SK-N-SH treated with all-trans-retinoic acid at 6 μM for 48 hours (cell line): Measurements from ENCODE around the gene FAM222B.

Source experiments
- ATAC-seq: fragments of 200-7000 bp; cut with Tn5 transposase; 3 replicates; pipeline ENCODE4 v1.9.1; 2020; ENCODE audit warnings: mild to moderate bottlenecking, moderate library complexity
- ARNTL ChIP-seq: fragments of 450-650 bp; formaldehyde crosslinking; IDR thresholded peaks from 2 replicates; pipeline ENCODE4 v1.5.0; 2020; ENCODE audit warnings: low read depth, mild to moderate bottlenecking, moderate library complexity, borderline replicate concordance
- CSDC2 ChIP-seq: fragments of 250-450 bp; sonication (Bioruptor Pico); IDR thresholded peaks from 2 replicates; pipeline ENCODE4 v1.5.0; 2020; ENCODE audit warnings: mild to moderate bottlenecking, moderate library complexity
- ESRRG ChIP-seq: fragments of 250-450 bp; sonication (Bioruptor Pico); IDR thresholded peaks from 2 replicates; pipeline ENCODE4 v1.6.1; 2021; ENCODE audit warnings: mild to moderate bottlenecking
- GLIS3 ChIP-seq: fragments of 250-450 bp; sonication (Bioruptor Pico); IDR thresholded peaks from 2 replicates; pipeline ENCODE4 v1.5.0; 2020; ENCODE audit warnings: mild to moderate bottlenecking, moderate library complexity
- ISL1 ChIP-seq: fragments of 250-450 bp; sonication (Bioruptor Pico); IDR thresholded peaks from 2 replicates; pipeline ENCODE4 v2.1.2; 2022; ENCODE audit warnings: mild to moderate bottlenecking, moderate library complexity
- OSR1 ChIP-seq: fragments of 250-450 bp; sonication (Bioruptor Pico); IDR thresholded peaks from 2 replicates; pipeline ENCODE4 v1.8.0; 2022; ENCODE audit warnings: moderate library complexity, mild to moderate bottlenecking, inconsistent platforms
- POU6F1 ChIP-seq: fragments of 250-450 bp; sonication (Bioruptor Pico); IDR thresholded peaks from 2 replicates; pipeline ENCODE4 v1.8.0; 2021; ENCODE audit warnings: low read depth, mild to moderate bottlenecking, moderate library complexity, borderline replicate concordance
- PPARA ChIP-seq: fragments of 250-450 bp; sonication (Bioruptor Pico); IDR thresholded peaks from 2 replicates; pipeline ENCODE4 v1.5.0; 2020; ENCODE audit warnings: mild to moderate bottlenecking, borderline replicate concordance
- RARB ChIP-seq: fragments of 250-450 bp; sonication (Bioruptor Pico); IDR thresholded peaks from 2 replicates; pipeline ENCODE4 v1.8.0; 2021; ENCODE audit warnings: mild to moderate bottlenecking, moderate library complexity
- TCF4 ChIP-seq: fragments of 250-450 bp; sonication (Bioruptor Pico); IDR thresholded peaks from 2 replicates; pipeline ENCODE4 v1.8.0; 2021; ENCODE audit warnings: mild to moderate bottlenecking, moderate library complexity, borderline replicate concordance
- TOX ChIP-seq: fragments of 250-450 bp; sonication (Bioruptor Pico); IDR thresholded peaks from 2 replicates; pipeline ENCODE4 v1.8.0; 2021; ENCODE audit warnings: mild to moderate bottlenecking, moderate library complexity, borderline replicate concordance
- ZC3H10 ChIP-seq: fragments of 250-450 bp; sonication (Bioruptor Pico); IDR thresholded peaks from 2 replicates; pipeline ENCODE4 v1.5.1; 2021; ENCODE audit warnings: mild to moderate bottlenecking, moderate library complexity
- ZFP30 ChIP-seq: fragments of 450-650 bp; formaldehyde crosslinking; IDR thresholded peaks from 2 replicates; pipeline ENCODE4 v1.5.0; 2022; ENCODE audit warnings: mild to moderate bottlenecking, moderate library complexity
- ZNF565 ChIP-seq: fragments of 450-650 bp; formaldehyde crosslinking; conservative IDR thresholded peaks from 2 replicates; pipeline ENCODE4 v1.5.0; 2020; ENCODE audit warnings: low read depth, mild to moderate bottlenecking, moderate library complexity
- ZNF70 ChIP-seq: fragments of 450-650 bp; formaldehyde crosslinking; IDR thresholded peaks from 2 replicates; pipeline ENCODE4 v1.5.0; 2020; ENCODE audit warnings: mild to moderate bottlenecking, moderate library complexity
- TF ChIP-seq, protein P1 (sequence below): fragments of 250-450 bp; sonication (Bioruptor Pico); IDR thresholded peaks from 2 replicates; pipeline ENCODE4 v1.5.1; 2020; ENCODE audit warnings: low read depth, mild to moderate bottlenecking, moderate library complexity
- TF ChIP-seq, protein P2 (sequence below): fragments of 250-450 bp; sonication (Bioruptor Pico); IDR thresholded peaks from 2 replicates; pipeline ENCODE4 v1.8.0; 2020; ENCODE audit warnings: mild to moderate bottlenecking, moderate library complexity, borderline replicate concordance
- TF ChIP-seq, protein P3 (sequence below): fragments of 250-450 bp; sonication (Bioruptor Pico); IDR thresholded peaks from 2 replicates; pipeline ENCODE4 v1.5.1; 2021; ENCODE audit warnings: mild to moderate bottlenecking, moderate library complexity
- TF ChIP-seq, protein P4 (sequence below): fragments of 250-450 bp; sonication (Bioruptor Pico); IDR thresholded peaks from 2 replicates; pipeline ENCODE4 v1.5.0; 2020; ENCODE audit warnings: mild to moderate bottlenecking, moderate library complexity

FAM222B gene

GRCh38 chr17:28842282-28843012 lies at the start of gene FAM222B:
Gene FAM222B, minus strand, starts transcription at chr17:28842790. Its CDS starts 76,123 bp downstream, at chr17:28766667.
- no peak for TF ChIP-seq ARNTL (CRISPR knock-in tag)
- no peak for TF ChIP-seq GLIS3 (CRISPR knock-in tag)
- TF ChIP-seq OSR1 (CRISPR knock-in tag): no peak
- no peak for TF ChIP-seq ZFP30
- no peak for TF ChIP-seq PPARA (CRISPR knock-in tag)
- TF ChIP-seq, protein P1, sequence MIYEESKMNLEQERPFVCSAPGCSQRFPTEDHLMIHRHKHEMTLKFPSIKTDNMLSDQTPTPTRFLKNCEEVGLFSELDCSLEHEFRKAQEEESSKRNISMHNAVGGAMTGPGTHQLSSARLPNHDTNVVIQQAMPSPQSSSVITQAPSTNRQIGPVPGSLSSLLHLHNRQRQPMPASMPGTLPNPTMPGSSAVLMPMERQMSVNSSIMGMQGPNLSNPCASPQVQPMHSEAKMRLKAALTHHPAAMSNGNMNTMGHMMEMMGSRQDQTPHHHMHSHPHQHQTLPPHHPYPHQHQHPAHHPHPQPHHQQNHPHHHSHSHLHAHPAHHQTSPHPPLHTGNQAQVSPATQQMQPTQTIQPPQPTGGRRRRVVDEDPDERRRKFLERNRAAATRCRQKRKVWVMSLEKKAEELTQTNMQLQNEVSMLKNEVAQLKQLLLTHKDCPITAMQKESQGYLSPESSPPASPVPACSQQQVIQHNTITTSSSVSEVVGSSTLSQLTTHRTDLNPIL (CRISPR knock-in tag): no peak
- TF ChIP-seq ZC3H10: no peak
- no peak for TF ChIP-seq ESRRG (CRISPR knock-in tag)
- no peak for TF ChIP-seq ISL1 (CRISPR knock-in tag)
- no peak for TF ChIP-seq TCF4
- TF ChIP-seq RARB (CRISPR knock-in tag): no peak
- TF ChIP-seq ZNF70 (CRISPR knock-in tag): no peak
- TF ChIP-seq, protein P2, sequence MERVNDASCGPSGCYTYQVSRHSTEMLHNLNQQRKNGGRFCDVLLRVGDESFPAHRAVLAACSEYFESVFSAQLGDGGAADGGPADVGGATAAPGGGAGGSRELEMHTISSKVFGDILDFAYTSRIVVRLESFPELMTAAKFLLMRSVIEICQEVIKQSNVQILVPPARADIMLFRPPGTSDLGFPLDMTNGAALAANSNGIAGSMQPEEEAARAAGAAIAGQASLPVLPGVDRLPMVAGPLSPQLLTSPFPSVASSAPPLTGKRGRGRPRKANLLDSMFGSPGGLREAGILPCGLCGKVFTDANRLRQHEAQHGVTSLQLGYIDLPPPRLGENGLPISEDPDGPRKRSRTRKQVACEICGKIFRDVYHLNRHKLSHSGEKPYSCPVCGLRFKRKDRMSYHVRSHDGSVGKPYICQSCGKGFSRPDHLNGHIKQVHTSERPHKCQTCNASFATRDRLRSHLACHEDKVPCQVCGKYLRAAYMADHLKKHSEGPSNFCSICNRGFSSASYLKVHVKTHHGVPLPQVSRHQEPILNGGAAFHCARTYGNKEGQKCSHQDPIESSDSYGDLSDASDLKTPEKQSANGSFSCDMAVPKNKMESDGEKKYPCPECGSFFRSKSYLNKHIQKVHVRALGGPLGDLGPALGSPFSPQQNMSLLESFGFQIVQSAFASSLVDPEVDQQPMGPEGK: no peak
- ATAC-seq: peak; percentile 99

- ATAC-seq: no peak
- TF ChIP-seq POU6F1: no peak
- no peak for TF ChIP-seq ARNTL (CRISPR knock-in tag)
- no peak for TF ChIP-seq TOX (CRISPR knock-in tag)
- TF ChIP-seq CSDC2 (CRISPR knock-in tag): no peak
- TF ChIP-seq, protein P2: no peak
- TF ChIP-seq ZNF70 (CRISPR knock-in tag): no peak
- TF ChIP-seq ZFP30: no peak
- TF ChIP-seq, protein P3, sequence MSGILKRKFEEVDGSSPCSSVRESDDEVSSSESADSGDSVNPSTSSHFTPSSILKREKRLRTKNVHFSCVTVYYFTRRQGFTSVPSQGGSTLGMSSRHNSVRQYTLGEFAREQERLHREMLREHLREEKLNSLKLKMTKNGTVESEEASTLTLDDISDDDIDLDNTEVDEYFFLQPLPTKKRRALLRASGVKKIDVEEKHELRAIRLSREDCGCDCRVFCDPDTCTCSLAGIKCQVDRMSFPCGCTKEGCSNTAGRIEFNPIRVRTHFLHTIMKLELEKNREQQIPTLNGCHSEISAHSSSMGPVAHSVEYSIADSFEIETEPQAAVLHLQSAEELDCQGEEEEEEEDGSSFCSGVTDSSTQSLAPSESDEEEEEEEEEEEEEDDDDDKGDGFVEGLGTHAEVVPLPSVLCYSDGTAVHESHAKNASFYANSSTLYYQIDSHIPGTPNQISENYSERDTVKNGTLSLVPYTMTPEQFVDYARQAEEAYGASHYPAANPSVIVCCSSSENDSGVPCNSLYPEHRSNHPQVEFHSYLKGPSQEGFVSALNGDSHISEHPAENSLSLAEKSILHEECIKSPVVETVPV (CRISPR knock-in tag): no peak
- TF ChIP-seq ZNF565 (CRISPR knock-in tag): no peak
- no peak for TF ChIP-seq ESRRG (CRISPR knock-in tag)
- TF ChIP-seq, protein P4, sequence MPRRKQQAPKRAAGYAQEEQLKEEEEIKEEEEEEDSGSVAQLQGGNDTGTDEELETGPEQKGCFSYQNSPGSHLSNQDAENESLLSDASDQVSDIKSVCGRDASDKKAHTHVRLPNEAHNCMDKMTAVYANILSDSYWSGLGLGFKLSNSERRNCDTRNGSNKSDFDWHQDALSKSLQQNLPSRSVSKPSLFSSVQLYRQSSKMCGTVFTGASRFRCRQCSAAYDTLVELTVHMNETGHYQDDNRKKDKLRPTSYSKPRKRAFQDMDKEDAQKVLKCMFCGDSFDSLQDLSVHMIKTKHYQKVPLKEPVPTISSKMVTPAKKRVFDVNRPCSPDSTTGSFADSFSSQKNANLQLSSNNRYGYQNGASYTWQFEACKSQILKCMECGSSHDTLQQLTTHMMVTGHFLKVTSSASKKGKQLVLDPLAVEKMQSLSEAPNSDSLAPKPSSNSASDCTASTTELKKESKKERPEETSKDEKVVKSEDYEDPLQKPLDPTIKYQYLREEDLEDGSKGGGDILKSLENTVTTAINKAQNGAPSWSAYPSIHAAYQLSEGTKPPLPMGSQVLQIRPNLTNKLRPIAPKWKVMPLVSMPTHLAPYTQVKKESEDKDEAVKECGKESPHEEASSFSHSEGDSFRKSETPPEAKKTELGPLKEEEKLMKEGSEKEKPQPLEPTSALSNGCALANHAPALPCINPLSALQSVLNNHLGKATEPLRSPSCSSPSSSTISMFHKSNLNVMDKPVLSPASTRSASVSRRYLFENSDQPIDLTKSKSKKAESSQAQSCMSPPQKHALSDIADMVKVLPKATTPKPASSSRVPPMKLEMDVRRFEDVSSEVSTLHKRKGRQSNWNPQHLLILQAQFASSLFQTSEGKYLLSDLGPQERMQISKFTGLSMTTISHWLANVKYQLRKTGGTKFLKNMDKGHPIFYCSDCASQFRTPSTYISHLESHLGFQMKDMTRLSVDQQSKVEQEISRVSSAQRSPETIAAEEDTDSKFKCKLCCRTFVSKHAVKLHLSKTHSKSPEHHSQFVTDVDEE (CRISPR knock-in tag): no peak
These were observed 49.4 kb upstream of the FAM222B start for GRCh38 chr17:28892024-28892423.
